Karpas-422 (cell line): Measurements from ENCODE around the gene NRBF2. TPM values are rescaled to one million over a fixed set of nuclear protein-coding genes. Genes with fewer than 3 reads are reported as not detected.
"Not testable (repeated sequence)": the region's sequence is repeated elsewhere in the genome, so short reads cannot be mapped to it uniquely, and the experiment has no call there.

Experiments
- DNase-seq: peaks from one replicate; pipeline ENCODE4 v3.0.0-alpha.2; 2015
- H2AFZ ChIP-seq: fragments of 200-600 bp; sonication (generic); 2 replicates; pipeline ENCODE4 v1.6.1; 2014; ENCODE audit warnings: antibody characterized with exemption, low read length, mixed read lengths
- H3K27ac ChIP-seq: fragments of 200-600 bp; sonication (generic); 2 replicates; pipeline ENCODE4 v1.5.1; 2014; ENCODE audit warnings: mild to moderate bottlenecking, low read length, moderate library complexity
- H3K27me3 ChIP-seq: fragments of 200-600 bp; sonication (generic); 2 replicates; pipeline ENCODE4 v1.6.1; 2014; ENCODE audit warnings: low read length, mixed read lengths
- H3K36me3 ChIP-seq: fragments of 200-600 bp; sonication (generic); 2 replicates; pipeline ENCODE4 v1.6.1; 2014; ENCODE audit warnings: low read length, mixed read lengths; ENCODE audit not compliant: insufficient read depth
- H3K4me1 ChIP-seq: fragments of 200-600 bp; sonication (generic); 2 replicates; pipeline ENCODE4 v1.6.1; 2014; ENCODE audit warnings: mild to moderate bottlenecking, low read length, mixed read lengths
- H3K4me2 ChIP-seq: fragments of 200-600 bp; sonication (generic); 2 replicates; pipeline ENCODE4 v1.6.1; 2014; ENCODE audit warnings: low read length, low read depth, mild to moderate bottlenecking; ENCODE audit not compliant: poor library complexity, severe bottlenecking
- H3K4me3 ChIP-seq: fragments of 200-600 bp; sonication (generic); 2 replicates; pipeline ENCODE4 v1.5.1; 2014; ENCODE audit warnings: mild to moderate bottlenecking, antibody characterized with exemption, low read length, mixed read lengths
- H3K79me2 ChIP-seq: fragments of 200-600 bp; sonication (generic); 2 replicates; pipeline ENCODE4 v1.6.1; 2014; ENCODE audit warnings: mild to moderate bottlenecking, low read length, mixed read lengths
- H3K9ac ChIP-seq: fragments of 200-600 bp; sonication (generic); 2 replicates; pipeline ENCODE4 v1.6.0; 2014; ENCODE audit warnings: low read length
- H3K9me2 ChIP-seq: fragments of 200-600 bp; sonication (generic), shearing (Covaris generic); replicated peaks from 2 replicates; pipeline ENCODE4 v1.6.0; 2014; ENCODE audit warnings: mild to moderate bottlenecking, low read length, moderate library complexity; ENCODE audit not compliant: insufficient read depth
- H3K9me3 ChIP-seq: fragments of 300-700, 200-600 bp; sonication (generic); 2 replicates; pipeline ENCODE4 v1.6.1; 2014; ENCODE audit warnings: low read length, mixed read lengths
- H4K20me1 ChIP-seq: fragments of 200-600 bp; sonication (generic); 2 replicates; pipeline ENCODE4 v1.6.1; 2014; ENCODE audit warnings: mild to moderate bottlenecking, antibody characterized with exemption, low read length, low read depth; ENCODE audit not compliant: insufficient read depth
- total RNA-seq: library from RNA; depleted of rRNA; stranded (reverse); fragments of >200 nt; shearing (Covaris generic); gene quantifications from 2 replicates; pipeline ENCODE4 v1.2.3, GENCODE V29; 2014; ENCODE audit warnings: low replicate concordance

NRBF2 gene
- total RNA-seq, 1 experiment from 2014 or later: 26.1 TPM

GRCh38 chr10:63146503-63146902 is 13.4 kb downstream of the NRBF2 start:
- Histone ChIP-seq H4K20me1 (no peaks in the 10 kb centered on the region), H3K9me3 (no peaks in the 10 kb centered on the region), H3K27me3 (no peaks in the 10 kb centered on the region), H3K9ac (no peak overlapping the region), H3K79me2 (peaks cover 92% of the 10 kb centered on the region), H3K27ac (peak overlapping the region; percentile 40), H3K9me2 (no peaks in the 10 kb centered on the region), H3K4me3 (no peak overlapping the region; the same call in 1 of the 2 replicates), H3K36me3 (peaks cover 8% of the 10 kb centered on the region; the same call in 1 of the 2 replicates), H3K4me2 (peak overlapping the region; percentile 49), H3K4me1 (peaks cover 27% of the 10 kb centered on the region), H2AFZ (no peak overlapping the region)
- no peak for DNase-seq

- no peak overlapping the region for H3K4me2 ChIP-seq
- H2AFZ ChIP-seq: no peak overlapping the region
- H3K79me2 ChIP-seq: peaks cover 61% of the 10 kb centered on the region
- H3K4me3 ChIP-seq: no peak overlapping the region
- peaks cover 19% of the 10 kb centered on the region for H3K4me1 ChIP-seq
- no peak overlapping the region for H3K9ac ChIP-seq
- H3K27ac ChIP-seq: no peak overlapping the region
- no peaks in the 10 kb centered on the region for H3K9me3 ChIP-seq
- no peak for DNase-seq
- H4K20me1 ChIP-seq: no peaks in the 10 kb centered on the region
- no peaks in the 10 kb centered on the region for H3K9me2 ChIP-seq
- no peaks in the 10 kb centered on the region for H3K27me3 ChIP-seq
- H3K36me3 ChIP-seq: peaks cover 8% of the 10 kb centered on the region; the same call in 1 of the 2 replicates
These were observed 17.6 kb downstream of the NRBF2 start for GRCh38 chr10:63150745-63151144.

GRCh38 chr10:63153868-63154545 is 20.9 kb downstream of the NRBF2 start:
- H3K79me2 ChIP-seq: peaks cover 28% of the 10 kb centered on the region
- H3K4me2 ChIP-seq, H3K4me3 ChIP-seq, H3K9me2 ChIP-seq, H3K36me3 ChIP-seq, H2AFZ ChIP-seq, H3K27ac ChIP-seq, H4K20me1 ChIP-seq, H3K9me3 ChIP-seq, H3K27me3 ChIP-seq, H3K9ac ChIP-seq, DNase-seq: not testable (repeated sequence)
- peaks cover 29% of the 10 kb centered on the region for H3K4me1 ChIP-seq

- peaks cover 20% of the 10 kb centered on the region for H3K79me2 ChIP-seq
- no peak overlapping the region for H3K4me2 ChIP-seq
- H4K20me1 ChIP-seq: no peaks in the 10 kb centered on the region
- peaks cover 29% of the 10 kb centered on the region for H3K4me1 ChIP-seq
- no peaks in the 10 kb centered on the region; the same call in 1 of the 2 replicates for H3K36me3 ChIP-seq
- H3K27me3 ChIP-seq: no peaks in the 10 kb centered on the region
- no peaks in the 10 kb centered on the region for H3K9me2 ChIP-seq
- H3K4me3 ChIP-seq: no peak overlapping the region
- no peak overlapping the region for H3K27ac ChIP-seq
- DNase-seq: no peak
- no peaks in the 10 kb centered on the region for H3K9me3 ChIP-seq
- H2AFZ ChIP-seq: no peak overlapping the region
- no peak overlapping the region for H3K9ac ChIP-seq
These were observed 21.6 kb downstream of the NRBF2 start for GRCh38 chr10:63154546-63155387.

GRCh38 chr10:63155388-63156020 is 22.4 kb downstream of the NRBF2 start:
- no peak overlapping the region for H3K27ac ChIP-seq

GRCh38 chr10:63156236-63156635 is 23.1 kb downstream of the NRBF2 start:
- H3K4me2 ChIP-seq: peak overlapping the region; percentile 28
- no peaks in the 10 kb centered on the region for H4K20me1 ChIP-seq
- no peaks in the 10 kb centered on the region for H3K27me3 ChIP-seq
- no peaks in the 10 kb centered on the region for H3K9me3 ChIP-seq
- no peak overlapping the region for H3K4me3 ChIP-seq
- H3K9ac ChIP-seq: no peak overlapping the region
- peaks cover 14% of the 10 kb centered on the region for H3K79me2 ChIP-seq
- H3K4me1 ChIP-seq: peaks cover 29% of the 10 kb centered on the region
- no peaks in the 10 kb centered on the region for H3K9me2 ChIP-seq
- no peak overlapping the region for H2AFZ ChIP-seq
- DNase-seq: no peak
- H3K36me3 ChIP-seq: no peaks in the 10 kb centered on the region; the same call in 1 of the 2 replicates
- H3K27ac ChIP-seq: peak overlapping the region; percentile 69

More at GRCh38 chr10:63155388-63156020, 22.4 kb downstream of the NRBF2 start:
- Histone ChIP-seq H3K4me2 (peak overlapping the region; percentile 28), H3K9ac (no peak overlapping the region), H3K36me3 (no peaks in the 10 kb centered on the region; the same call in 1 of the 2 replicates), H4K20me1 (no peaks in the 10 kb centered on the region), H3K9me3 (no peaks in the 10 kb centered on the region), H2AFZ (no peak overlapping the region), H3K4me1 (peaks cover 29% of the 10 kb centered on the region), H3K4me3 (no peak overlapping the region), H3K79me2 (peaks cover 20% of the 10 kb centered on the region), H3K27me3 (no peaks in the 10 kb centered on the region), H3K9me2 (no peaks in the 10 kb centered on the region)
- no peak for DNase-seq

- no peaks in the 10 kb centered on the region for H3K9me3 ChIP-seq
- no peak overlapping the region for H3K9ac ChIP-seq
- no peaks in the 10 kb centered on the region; the same call in 1 of the 2 replicates for H3K36me3 ChIP-seq
- H3K4me2 ChIP-seq: no peak overlapping the region
- H4K20me1 ChIP-seq: no peaks in the 10 kb centered on the region
- no peak overlapping the region for H3K4me3 ChIP-seq
- H3K79me2 ChIP-seq: peaks cover 3% of the 10 kb centered on the region; the same call in 1 of the 2 replicates
- peak; percentile 90 for DNase-seq
- peaks cover 29% of the 10 kb centered on the region for H3K4me1 ChIP-seq
- peak overlapping the region; percentile 69; the same call in 1 of the 2 replicates for H3K27ac ChIP-seq
- no peaks in the 10 kb centered on the region for H3K9me2 ChIP-seq
- no peaks in the 10 kb centered on the region for H3K27me3 ChIP-seq
- no peak overlapping the region for H2AFZ ChIP-seq
These were observed 24.9 kb downstream of the NRBF2 start for GRCh38 chr10:63157845-63158624.
